NCI-H345 treated with DMSO at 0.1 percent for 48 hours (cell line): ENCODE data around the gene DNAJC11.

Experiments
- DNase-seq: peaks from one replicate; lab custom pipeline; 2025; ENCODE audit not compliant: unreplicated experiment; lab: John Stamatoyannopoulos, UW

The DNAJC11 gene

GRCh38 chr1:6625584-6626149 lies 75.9 kb downstream of the DNAJC11 start:
- DNase-seq: no peak

GRCh38 chr1:6624710-6625583 lies 76.7 kb downstream of the DNAJC11 start, which contains the start of gene THAP3:
THAP3 (plus strand) TSS chr1:6624868; CDS start chr1:6625219, 351 bp downstream.
- peak; percentile 61 for DNase-seq

GRCh38 chr1:6623269-6623965 lies 78.2 kb downstream of the DNAJC11 start:
- no peak for DNase-seq

- no peak for DNase-seq
These were observed 79.0 kb downstream of the DNAJC11 start for GRCh38 chr1:6622396-6623152.

GRCh38 chr1:6621429-6622391 lies 79.9 kb downstream of the DNAJC11 start:
- no peak for DNase-seq

GRCh38 chr1:6619045-6619444 lies 82.6 kb downstream of the DNAJC11 start:
- DNase-seq: no peak

- DNase-seq: no peak
These were observed 86.5 kb downstream of the DNAJC11 start for GRCh38 chr1:6614929-6615785.

GRCh38 chr1:6614019-6614928 lies 87.3 kb downstream of the DNAJC11 start:
- no peak for DNase-seq

- DNase-seq: peak; percentile 98
These were observed 88.1 kb downstream of the DNAJC11 start, which contains the start of gene PHF13 for GRCh38 chr1:6613361-6614018. PHF13 (plus strand) TSS chr1:6613731; CDS start chr1:6614067, 336 bp downstream.

- DNase-seq: no peak
These were observed 88.8 kb downstream of the DNAJC11 start for GRCh38 chr1:6612641-6613360.

GRCh38 chr1:6603915-6604558 lies 97.6 kb downstream of the DNAJC11 start:
- DNase-seq: no peak

- DNase-seq: no peak
These were observed 98.2 kb downstream of the DNAJC11 start for GRCh38 chr1:6603238-6603914.

GRCh38 chr1:6602669-6603237 lies 98.9 kb downstream of the DNAJC11 start, which contains the start of gene KLHL21:
KLHL21 (minus strand) TSS chr1:6602869; CDS start chr1:6602817, 52 bp downstream.
- DNase-seq: peak; percentile 23

GRCh38 chr1:6601923-6602668 lies 99.5 kb downstream of the DNAJC11 start:
- no peak for DNase-seq
